Measurements from ENCODE around the gene AVP.
A peak's percentile ranks its signal among the peaks of the same experiment; 100 is the strongest.

The AVP gene

GRCh38 chr20:3047486-3048419 lies 36.8 kb downstream of the AVP start:
- no peak for DNase-seq

DNA sequence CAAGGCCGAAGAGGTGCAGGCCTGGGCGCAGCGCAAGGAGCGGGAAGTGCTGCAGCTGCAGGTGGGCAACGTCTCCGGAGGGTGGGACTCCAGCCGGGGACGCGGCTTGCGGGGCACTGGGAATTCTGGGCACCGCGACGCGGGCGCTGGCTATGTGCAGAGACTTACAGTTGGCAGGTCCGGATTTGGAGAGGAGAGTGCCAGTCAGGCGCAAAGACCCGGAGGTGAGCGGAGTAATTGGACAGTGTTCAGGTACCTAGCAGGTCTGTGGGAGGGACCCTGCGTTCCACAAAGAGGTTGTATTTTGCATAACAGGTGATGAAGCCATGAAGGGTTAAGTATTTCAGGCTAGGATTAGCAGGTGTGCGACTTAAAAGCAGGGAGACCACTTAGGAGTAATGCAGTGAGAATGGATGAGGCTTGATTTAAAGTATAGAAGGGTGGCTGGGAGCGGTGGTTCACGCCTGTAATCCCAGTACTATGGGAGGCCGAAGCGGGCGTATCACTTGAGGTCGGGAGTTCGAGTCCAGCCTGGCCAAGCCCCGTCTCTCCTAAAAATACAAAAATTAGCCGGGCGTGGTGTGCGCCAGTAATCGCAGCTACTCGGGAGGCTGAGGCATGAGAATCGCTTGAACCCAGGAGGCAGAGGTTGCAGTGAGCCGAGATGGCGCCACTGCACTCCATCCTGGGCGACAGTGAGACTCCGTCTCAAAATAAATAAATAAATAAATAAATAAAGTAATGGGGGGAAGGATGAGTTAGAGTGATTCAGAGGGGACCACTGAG lies 37.7 kb downstream of the AVP start:
- peak; percentile 71 for DNase-seq

- peak; percentile 65 for DNase-seq
These were observed 38.5 kb downstream of the AVP start, which contains the start of gene MRPS26 for GRCh38 chr20:3045816-3046676. Gene MRPS26, plus strand, starts transcription at chr20:3046052. Its CDS starts 17 bp downstream, at chr20:3046069.

GRCh38 chr20:3045042-3045815 lies 39.3 kb downstream of the AVP start:
- peak; percentile 95 for DNase-seq

DNA sequence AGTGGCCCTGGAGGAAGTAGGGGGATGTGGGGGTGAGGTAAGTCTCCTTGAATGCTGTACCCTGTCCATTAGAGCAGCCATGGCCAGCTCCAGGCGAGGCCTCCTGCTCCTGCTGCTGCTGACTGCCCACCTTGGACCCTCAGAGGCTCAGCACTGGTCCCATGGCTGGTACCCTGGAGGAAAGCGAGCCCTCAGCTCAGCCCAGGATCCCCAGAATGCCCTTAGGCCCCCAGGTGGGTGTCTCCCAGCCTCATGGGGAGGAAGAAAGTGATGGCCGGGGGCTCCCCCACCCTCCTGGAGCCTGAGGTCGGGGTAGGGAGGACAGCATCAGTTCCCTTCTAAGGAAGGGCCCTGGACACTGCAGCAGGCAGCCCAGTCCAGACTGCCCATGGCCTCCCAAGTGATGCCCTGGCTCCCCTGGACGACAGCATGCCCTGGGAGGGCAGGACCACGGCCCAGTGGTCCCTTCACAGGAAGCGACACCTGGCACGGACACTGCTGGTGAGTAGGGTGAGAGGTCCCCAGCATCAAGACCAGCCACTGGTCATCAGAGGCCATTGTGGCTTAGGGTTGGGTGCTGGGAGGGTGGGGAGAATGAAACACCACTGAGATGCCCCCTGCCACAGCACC lies 40.1 kb downstream of the AVP start:
- no peak for DNase-seq

DNA sequence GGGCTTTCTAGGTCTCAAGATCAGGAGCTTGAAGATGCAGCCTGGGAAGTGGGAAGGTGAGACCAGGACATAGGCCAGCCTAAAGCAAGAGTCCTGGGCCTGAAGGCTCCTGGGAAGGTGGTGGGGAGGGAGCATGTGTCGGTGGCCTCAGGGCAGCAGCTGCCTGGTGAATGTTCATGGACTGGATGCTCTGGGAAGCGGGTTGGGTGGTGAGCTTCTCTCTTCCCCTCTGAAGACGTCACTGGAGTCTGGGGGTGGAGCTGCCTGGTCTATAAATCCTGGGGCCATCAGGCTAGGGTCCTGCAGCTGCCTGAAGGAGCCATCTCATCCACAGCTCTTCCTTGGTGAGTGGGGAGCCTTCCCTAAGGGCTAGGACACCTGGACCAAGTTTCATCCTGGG lies 41.2 kb downstream of the AVP start, which contains the start of gene GNRH2:
Gene GNRH2 (plus strand): TSS at position 301 of the 400 bp plus-strand sequence. CDS start 793 bp downstream, outside the sequence.
- no peak for DNase-seq

DNA sequence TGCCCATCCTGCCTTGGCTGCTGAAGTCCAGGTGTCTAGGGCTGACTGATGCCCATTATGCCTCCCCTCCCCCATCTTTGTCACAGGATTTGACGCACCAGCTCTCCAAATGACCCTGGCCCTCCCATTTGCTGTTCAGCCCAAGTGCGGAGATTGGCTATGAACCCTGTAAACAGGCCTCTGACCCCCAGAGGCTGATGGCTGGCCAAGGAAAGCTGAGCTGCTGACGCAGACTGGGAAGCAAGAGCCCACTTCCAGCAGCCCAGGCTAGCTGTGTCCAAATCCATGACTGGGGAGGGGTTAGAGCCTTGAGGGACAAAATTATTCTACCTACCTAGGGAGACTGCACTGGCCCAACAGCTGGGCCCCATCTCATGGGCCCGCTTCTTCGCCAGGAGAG lies 41.9 kb downstream of the AVP start:
- DNase-seq, result no peak

DNA sequence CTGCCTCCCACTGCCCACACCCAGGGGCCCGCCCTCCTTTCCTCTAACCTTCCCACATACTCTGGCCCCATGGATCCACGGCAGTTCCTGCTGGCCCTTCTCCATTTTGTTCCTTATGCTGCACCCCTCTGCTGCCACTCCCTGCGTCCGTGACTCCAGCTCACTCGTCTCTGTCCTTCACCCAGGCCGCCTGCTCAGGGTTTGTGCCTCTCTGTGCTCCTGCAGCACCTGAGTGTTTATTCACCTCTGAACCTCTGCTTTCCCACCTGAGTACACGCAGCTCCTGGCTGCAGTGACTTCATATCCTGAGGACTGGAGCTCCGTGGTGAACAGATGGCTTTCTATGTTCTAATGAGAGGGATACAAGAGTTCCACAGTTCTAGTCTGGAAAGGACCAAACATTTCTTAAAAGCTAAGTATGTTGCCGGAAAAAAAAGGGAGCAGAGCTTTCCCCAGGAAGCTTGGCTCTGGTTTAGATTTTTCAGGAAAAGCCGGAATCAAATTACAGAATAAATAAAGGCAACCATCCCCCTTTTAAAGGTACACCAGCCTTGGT lies 42.6 kb downstream of the AVP start:
- DNase-seq, result no peak

DNA sequence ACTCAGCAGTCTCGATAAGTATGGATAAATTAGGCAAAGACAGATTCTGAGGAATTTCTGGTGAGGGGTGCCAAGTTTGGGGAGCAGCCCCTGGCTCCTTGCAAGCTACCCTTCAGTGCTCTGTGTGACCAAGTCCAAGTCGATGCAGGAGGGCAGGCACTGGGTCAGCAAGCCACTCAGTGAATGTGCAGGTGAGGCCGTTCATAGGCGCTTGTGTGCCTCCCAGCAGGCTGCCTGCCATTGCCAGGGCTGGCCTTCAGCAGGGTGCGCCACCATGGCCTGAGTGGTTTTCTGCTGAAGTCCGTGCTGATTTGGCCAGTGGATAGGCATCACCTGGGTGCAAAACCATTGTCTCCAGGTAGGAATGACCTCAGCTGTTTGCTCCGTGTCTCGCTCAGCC lies 44.4 kb downstream of the AVP start:
- no peak for DNase-seq

DNA sequence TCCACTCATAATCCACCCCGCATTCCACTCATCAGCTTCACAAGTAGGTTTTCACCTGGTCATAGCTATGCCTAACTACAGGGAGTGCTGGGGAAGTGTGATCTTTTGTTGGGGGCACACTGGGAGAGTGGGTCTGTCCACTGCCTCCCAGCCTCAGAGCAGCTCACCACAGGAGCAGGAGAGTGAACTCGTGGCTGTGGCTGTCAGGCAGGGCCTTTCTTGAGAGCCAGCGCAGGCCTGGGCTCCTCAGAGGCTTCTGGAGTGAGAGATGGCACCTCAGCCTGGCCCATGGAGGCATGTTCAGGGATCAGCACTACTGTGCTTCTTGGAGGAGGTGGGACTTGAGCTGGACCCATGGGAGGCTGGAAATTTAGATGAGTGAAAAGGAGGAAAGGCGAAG lies 45.1 kb downstream of the AVP start:
- no peak for DNase-seq

GRCh38 chr20:3038454-3038853 lies 46.1 kb downstream of the AVP start:
- DNase-seq, result no peak

GRCh38 chr20:3037654-3038053 lies 46.9 kb downstream of the AVP start:
- DNase-seq, result no peak

DNA sequence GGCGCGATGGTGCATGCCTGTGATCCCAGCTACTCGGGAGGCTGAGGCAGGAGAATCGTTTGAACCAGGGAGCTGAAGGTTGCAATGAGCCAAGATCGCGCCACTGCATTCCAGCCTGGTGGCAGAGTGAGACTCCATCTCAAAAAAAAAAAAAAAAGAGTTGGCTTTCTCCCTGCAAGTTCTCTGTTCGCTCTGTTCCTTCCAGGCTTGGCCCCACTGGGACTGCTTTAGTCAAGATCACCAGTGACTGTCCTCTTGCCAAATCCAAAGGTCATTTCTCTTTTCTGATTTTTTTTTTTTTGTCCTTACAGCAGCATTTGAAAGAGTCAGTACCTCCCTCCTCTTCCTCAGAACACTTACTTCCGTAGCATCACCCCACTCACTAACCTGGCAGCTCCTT lies 51.9 kb downstream of the AVP start:
- DNase-seq, result no peak
